Measurements from ENCODE around the gene TCP10L.
"Not testable (repeated sequence)": the region's sequence is repeated elsewhere in the genome, so short reads cannot be mapped to it uniquely, and the experiment has no call there.

The TCP10L gene

DNA sequence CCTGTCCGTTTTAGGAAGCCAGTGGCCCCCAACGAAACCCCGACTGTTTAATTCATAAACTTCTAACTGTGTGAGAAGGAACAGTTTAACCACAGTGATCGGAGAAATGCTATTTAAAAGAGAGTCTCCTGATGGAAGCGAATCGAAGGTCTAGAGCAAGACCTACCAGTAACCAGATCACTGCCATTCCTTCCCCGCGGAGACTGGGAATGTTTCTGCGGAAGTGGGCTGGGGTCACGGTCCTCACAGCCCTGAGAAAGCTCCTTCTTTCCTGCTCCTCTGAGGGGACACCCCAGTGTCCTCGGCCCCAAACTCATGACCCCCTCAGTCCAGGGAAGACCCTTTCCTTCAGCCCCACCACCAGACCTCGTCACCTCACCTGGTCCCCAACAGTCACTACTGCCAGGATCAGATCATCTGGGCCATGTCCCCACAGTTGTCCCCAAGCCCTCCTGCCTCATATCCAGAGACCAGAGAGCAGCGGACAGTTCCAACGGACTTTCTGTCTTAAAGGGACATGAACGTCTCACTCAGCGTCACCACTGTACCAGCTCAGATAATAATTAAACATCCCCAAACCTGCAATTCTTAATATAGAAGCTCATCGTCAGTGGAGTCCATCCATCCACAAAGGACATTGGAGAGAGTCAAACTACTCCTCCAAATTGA is at the start of gene TCP10L:
Gene TCP10L (minus strand): TSS at position 482 of the 669 bp plus-strand sequence. CDS start 1,219 bp downstream, outside the sequence.
- no peak for DNase-seq (ENCODE audit: low read depth in 2 of 2)

GRCh38 chr21:32626621-32627196 is 41.4 kb upstream of the TCP10L start:
- DNase-seq (ENCODE audit: low read depth in 2 of 2), result no peak

DNA sequence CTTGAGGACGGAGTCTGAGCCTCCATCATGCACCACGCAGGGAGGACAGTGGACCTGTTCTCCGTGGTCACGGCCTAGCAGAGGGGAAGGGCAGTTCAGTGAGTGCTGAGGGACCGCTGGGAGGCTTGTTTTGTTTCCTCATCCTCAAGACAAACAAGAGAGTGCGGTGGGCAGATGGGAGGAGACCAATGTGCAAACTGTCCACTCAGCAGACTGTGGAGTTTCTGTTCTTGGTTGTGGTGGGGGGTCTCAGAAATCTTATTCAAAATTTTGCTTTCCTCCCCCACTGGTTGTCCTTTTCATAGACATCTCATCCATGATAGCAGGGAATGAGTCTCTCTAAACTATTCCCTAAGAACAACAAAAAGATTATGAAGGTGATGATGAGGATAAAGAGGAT is 32.9 kb upstream of the TCP10L start:
- not testable (repeated sequence) for DNase-seq (ENCODE audit: low read depth in 2 of 2)

DNA sequence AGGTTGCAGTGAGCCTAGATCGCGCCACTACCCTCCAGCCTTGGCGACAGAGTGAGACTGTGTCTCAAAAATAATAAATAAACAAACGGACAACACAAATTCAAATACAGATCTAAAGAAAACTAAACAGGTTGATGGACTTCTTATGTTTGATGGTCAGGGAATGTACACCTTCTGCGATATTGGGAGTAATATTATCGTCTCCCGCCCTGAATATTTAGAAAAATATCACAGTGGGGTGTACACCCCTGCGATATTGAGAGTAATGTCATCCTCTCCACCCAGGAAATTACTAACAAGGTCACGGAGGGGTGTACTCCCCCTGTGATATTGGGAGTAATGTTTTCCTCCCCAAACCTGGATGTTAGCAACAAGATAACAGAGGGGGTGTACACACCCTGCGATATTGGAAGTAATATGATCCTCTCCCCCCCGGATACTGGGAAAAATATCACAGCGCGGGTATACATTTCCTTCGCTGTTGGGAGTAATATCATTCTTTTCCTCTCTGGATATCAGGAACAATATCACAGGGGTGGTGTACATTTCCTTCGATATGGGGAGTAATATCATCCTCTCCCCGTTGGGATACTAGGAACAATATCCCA is 28.2 kb upstream of the TCP10L start:
- no peak for DNase-seq (ENCODE audit: low read depth in 2 of 2)

DNA sequence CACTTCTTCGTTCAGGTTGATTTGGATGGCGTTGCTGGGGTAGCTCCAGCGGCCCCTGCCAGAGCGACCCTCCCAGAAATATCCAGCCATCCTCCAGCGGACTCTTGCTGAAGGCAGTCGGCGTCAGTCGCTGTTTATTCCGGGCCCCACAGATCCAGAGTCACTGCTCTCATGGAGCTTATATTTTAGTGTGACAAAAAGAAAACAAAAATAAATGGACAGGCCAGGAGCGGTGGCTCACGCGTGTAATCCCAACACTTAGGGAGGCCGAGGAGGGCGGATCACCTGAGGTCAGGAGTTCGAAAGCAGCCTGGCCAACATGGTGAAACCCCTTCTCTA is 27.6 kb upstream of the TCP10L start:
- no peak for DNase-seq (ENCODE audit: low read depth in 2 of 2)

- peak; percentile 73 to 76 for DNase-seq (ENCODE audit: low read depth in 2 of 2)
These were observed 27.0 kb upstream of the TCP10L start, which contains the start of gene CFAP298 for GRCh38 chr21:32612075-32612998. CFAP298 (minus strand) TSS chr21:32612377; CDS start chr21:32612243, 134 bp downstream.

DNA sequence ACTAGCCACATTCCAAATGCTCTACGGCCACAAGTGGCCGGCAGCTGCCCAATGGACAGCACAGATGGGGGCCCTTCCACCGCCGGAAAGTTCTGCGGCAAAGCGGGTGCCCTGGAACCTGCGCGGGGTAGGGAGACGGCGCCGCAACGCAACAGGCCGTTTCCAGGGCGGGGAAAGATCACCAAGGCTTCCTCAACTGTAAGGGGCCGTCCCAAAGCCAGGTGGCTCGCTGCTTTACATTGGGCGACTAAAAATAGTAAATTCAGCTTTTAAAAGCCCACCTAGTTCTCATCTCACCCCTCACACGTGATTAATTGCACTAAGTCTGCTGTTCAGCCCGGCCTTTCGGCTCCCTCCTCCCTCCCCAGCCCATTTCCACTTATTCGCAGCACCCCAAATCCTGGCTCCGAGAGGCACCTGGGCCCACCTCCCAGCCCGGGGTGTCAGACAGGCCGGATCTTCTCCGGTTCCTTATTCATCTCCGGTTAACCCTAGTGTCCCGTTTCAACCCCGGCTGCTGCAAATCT is 26.2 kb upstream of the TCP10L start:
- peak in 1 of 2 donors; percentile 7 for DNase-seq (ENCODE audit: low read depth in 2 of 2)

DNA sequence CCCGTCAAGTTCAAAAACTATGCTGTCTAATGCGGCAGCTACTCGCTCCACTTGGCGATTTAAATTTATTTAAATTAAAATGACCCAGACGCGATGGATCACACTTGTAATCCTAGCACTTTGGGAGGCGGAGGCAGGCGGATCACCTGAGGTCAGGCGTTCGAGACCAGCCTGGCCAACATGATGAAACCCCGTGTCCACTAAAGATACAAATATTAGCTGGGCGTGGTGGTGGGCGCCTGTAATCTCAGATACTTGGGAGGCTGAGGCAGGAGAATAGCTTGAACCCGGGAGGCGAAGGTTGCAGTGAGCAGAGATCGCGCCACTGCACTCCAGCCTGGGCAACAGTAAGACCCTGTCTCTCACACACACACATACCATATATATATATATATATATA is 25.6 kb upstream of the TCP10L start:
- not testable (repeated sequence) for DNase-seq (ENCODE audit: low read depth in 2 of 2)

DNA sequence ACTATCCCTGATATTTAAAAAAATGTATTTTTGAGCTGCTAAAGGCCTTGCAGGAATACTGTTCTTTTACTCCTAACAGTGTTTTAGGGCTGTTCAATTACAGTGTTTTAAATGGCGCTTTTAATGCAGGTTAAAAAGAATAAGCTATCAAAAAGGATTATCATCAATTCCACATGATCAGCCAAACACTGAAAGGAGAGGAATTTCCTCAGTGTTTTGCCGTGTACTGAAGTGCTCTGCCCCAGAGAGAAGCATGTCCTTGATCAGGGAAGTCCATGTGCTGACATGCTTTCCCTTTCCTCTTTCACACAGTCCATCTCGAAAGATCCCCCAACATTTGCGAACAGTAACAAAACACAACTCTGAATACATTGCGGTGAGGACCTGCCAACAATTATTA is 23.5 kb upstream of the TCP10L start:
- DNase-seq (ENCODE audit: low read depth in 2 of 2), result no peak

- no peak for DNase-seq (ENCODE audit: low read depth in 2 of 2)
These were observed 20.1 kb upstream of the TCP10L start for GRCh38 chr21:32605469-32605868.

GRCh38 chr21:32604464-32604863 is 19.1 kb upstream of the TCP10L start:
- no peak for DNase-seq (ENCODE audit: low read depth in 2 of 2)

DNA sequence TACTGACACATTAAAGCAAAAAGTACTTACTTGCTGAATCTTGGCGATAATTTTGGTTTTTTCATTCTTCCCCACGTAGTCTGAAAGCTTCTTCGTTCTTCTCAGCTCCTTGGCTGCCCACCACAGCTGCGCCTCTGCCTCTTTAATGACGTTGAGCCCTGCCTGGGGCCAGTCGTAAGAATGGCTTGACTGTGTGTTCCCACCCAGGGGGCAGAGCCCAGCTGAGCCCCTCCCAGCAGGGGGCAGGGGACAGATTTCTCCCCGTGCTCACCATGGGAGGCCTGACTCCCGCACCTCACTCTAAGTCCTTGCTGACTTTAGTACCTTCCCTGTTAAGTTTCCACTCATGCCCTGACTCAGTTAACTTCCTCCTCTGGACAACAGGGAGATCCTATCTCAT is 17.8 kb upstream of the TCP10L start:
- no peak for DNase-seq (ENCODE audit: low read depth in 2 of 2)

GRCh38 chr21:32602099-32602498 is 16.8 kb upstream of the TCP10L start:
- DNase-seq (ENCODE audit: low read depth in 2 of 2), result no peak

- no peak for DNase-seq (ENCODE audit: low read depth in 2 of 2)
These were observed 14.2 kb upstream of the TCP10L start for GRCh38 chr21:32599526-32599925.

DNA sequence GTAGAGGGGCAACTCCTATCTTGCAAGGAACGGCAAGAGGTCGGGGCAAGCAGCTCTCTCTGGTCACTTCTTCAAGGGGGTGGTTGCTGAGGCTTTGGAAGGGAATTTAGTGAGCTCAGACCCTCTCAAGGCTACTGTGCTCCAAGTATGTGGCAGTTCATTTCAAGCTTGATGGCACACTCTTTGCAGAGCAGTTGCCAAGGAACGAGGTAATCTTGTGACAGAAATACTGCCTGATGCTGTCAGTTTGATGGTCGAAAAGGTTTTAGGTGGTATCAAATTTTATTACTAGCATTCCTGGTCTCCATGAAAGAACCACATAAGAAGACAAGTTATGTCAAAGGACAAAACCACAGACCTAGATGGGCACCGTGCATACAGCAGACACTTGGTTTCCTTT is 13.8 kb upstream of the TCP10L start:
- DNase-seq (ENCODE audit: low read depth in 2 of 2), result no peak

DNA sequence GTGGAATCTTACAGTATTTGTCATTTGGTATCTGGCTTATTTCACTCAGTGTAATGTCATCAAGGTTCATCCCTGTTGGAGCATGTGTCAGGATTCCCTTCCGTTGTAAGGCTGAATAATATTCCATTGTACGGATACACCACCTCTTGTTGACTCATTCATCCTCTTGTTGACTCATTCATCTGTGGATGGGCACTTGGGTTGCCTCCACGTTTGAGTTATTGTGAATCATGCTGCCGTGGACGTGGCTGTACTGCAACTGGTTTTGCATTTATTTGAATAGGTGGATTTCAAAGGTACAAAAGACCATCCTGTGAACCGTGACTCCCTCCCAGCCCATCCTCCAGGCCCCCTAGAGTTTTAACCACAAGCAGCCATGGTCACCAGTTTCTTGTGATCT is 11.9 kb upstream of the TCP10L start:
- no peak for DNase-seq (ENCODE audit: low read depth in 2 of 2)

DNA sequence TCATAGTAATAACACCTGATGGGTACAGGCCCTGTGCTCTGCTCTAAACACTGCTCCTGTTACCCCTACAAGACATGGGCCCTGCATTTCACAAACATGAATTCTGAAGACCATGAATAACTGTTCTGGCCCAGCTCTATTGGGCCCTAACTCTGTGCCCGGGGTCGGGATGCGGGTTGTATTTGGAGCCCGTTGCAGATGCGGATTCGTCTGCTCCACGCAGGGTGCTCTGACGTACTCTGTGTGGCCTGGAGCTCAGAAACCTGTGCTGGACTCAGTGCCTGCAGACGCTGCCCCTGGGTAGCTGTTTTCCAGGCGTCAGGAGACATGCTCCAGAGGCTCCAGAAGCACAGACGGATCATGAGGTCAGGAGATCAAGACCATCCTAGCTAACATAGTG is 10.1 kb upstream of the TCP10L start:
- no peak for DNase-seq (ENCODE audit: low read depth in 2 of 2)

DNA sequence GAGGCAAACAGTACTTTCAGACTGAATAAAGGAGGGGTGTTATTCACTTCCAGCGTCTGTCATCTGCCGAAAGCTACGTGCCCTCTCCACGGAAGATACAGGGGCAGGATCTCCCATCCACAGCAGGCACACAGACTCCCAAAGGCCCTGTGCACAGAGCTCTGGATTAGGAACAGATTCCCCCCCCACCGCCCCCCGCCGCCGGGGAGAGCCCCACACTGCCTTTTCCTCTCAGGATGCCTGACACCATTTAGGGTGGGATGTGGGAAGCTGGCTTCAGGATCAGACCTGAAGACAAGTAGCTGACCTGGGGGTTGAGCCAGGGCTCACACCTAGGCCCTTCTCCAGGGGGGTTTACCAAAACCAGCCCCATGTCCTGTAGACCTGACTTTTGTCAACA is 8.4 kb upstream of the TCP10L start:
- DNase-seq (ENCODE audit: low read depth in 2 of 2), result no peak

- no peak for DNase-seq (ENCODE audit: low read depth in 2 of 2)
These were observed 7.7 kb upstream of the TCP10L start for GRCh38 chr21:32592929-32593502.

DNA sequence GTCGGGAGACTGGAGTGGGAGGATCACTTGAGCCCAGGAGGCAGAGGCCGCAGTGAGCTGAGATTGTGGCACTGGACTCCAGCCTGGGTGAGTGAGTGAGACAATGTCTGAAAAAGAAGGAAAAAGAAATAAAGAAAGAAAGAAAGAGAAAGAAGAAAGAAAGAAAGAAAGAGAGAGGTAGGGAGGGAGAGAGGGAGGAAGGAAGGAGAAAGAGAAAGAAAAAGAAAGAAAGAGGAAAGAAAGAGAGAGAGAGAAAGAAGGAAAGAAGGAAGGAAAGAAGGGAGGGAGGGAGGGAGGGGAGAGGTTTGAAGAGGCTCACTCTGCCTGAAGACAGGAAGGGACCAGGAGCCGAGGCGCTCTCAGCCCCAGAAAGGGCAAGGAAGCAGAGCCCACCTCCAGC is 4.8 kb upstream of the TCP10L start:
- no peak for DNase-seq (ENCODE audit: low read depth in 2 of 2)

GRCh38 chr21:32587651-32588050 is 2.3 kb upstream of the TCP10L start:
- no peak for DNase-seq (ENCODE audit: low read depth in 2 of 2)

DNA sequence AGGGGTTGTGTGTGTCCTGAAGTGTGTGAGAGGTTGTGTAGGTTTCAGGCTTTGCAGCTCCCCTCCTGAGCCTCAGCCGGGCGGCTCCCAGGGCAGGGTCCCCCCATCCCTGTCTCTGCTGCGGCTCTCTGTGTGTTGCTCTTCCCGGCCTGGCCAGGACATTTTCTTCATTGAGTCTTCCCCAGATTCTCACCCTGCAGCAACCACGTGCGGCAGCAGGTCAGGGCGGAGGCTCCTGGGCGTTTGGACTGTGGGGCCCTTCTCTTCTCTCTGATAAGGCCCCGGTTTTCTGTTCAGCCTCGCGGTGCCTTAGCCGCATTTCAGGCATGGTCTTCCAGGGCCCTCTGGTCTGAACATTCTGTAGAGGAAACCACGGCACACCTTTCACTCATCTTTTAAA is 1.8 kb upstream of the TCP10L start:
- no peak for DNase-seq (ENCODE audit: low read depth in 2 of 2)
